Stimulated activated memory B cell treated with anti-CD40 and anti-IgM and Interleukin-4, amounts not matched to agents 10 μg/mL and 1 μg/mL and 100 μg/mL, for 72 hours (primary cell): ENCODE measurements around the gene GTF2E1.
"Not testable (repeated sequence)": the region's sequence is repeated elsewhere in the genome, so short reads cannot be mapped to it uniquely, and the experiment has no call there.

Experiments used
- ATAC-seq: fragments of 150-1000 bp; cut with Tn5 transposase; 2 replicates; pipeline ENCODE4 v1.10.0; 2021
- H3K27ac Mint-ChIP-seq: one replicate; pipeline ENCODE4 v1.8.0; 2022; ENCODE audit warnings: mild to moderate bottlenecking, mixed read lengths
- H3K27me3 Mint-ChIP-seq: one replicate; pipeline ENCODE4 v1.8.0; 2022; ENCODE audit warnings: mixed read lengths
- H3K36me3 Mint-ChIP-seq: one replicate; pipeline ENCODE4 v1.8.0; 2022; ENCODE audit warnings: mixed read lengths
- H3K4me1 Mint-ChIP-seq: one replicate; pipeline ENCODE4 v1.8.0; 2022; ENCODE audit warnings: mixed read lengths
- H3K4me3 Mint-ChIP-seq: one replicate; pipeline ENCODE4 v1.8.0; 2022; ENCODE audit warnings: mild to moderate bottlenecking, moderate library complexity, mixed read lengths
- H3K9me3 Mint-ChIP-seq: one replicate; pipeline ENCODE4 v1.8.0; 2022; ENCODE audit warnings: mixed read lengths

The GTF2E1 gene

GRCh38 chr3:120742849-120743365 is 363 bp downstream of the GTF2E1 start:
- H3K4me1 Mint-ChIP-seq: peaks cover 41% of the 10 kb centered on the region
- no peaks in the 10 kb centered on the region for H3K27me3 Mint-ChIP-seq
- peak overlapping the region; percentile 99 for H3K27ac Mint-ChIP-seq

GRCh38 chr3:120743556-120744195 is 1.1 kb downstream of the GTF2E1 start:
- H3K4me1 Mint-ChIP-seq: peaks cover 41% of the 10 kb centered on the region

More at GRCh38 chr3:120742849-120743365, 363 bp downstream of the GTF2E1 start:
- ATAC-seq: peak; percentile 31
- Mint-ChIP-seq H3K36me3 (peaks cover 4% of the 10 kb centered on the region), H3K9me3 (no peaks in the 10 kb centered on the region), H3K4me3 (peak overlapping the region; percentile 96)

GRCh38 chr3:120745466-120745865 is 2.9 kb downstream of the GTF2E1 start:
- Mint-ChIP-seq H3K9me3 (no peaks in the 10 kb centered on the region), H3K27ac (no peak overlapping the region), H3K4me3 (no peak overlapping the region), H3K36me3 (peaks cover 7% of the 10 kb centered on the region), H3K27me3 (no peaks in the 10 kb centered on the region), H3K4me1 (peaks cover 41% of the 10 kb centered on the region)
- no peak for ATAC-seq

More at GRCh38 chr3:120743556-120744195, 1.1 kb downstream of the GTF2E1 start:
- H3K9me3 Mint-ChIP-seq: no peaks in the 10 kb centered on the region
- no peak for ATAC-seq
- H3K27me3 Mint-ChIP-seq: no peaks in the 10 kb centered on the region
- H3K36me3 Mint-ChIP-seq: peaks cover 4% of the 10 kb centered on the region
- H3K27ac Mint-ChIP-seq: peak overlapping the region; percentile 99
- H3K4me3 Mint-ChIP-seq: peak overlapping the region; percentile 96

- Mint-ChIP-seq H3K36me3 (peaks cover 43% of the 10 kb centered on the region), H3K27ac (no peak overlapping the region), H3K4me3 (no peak overlapping the region), H3K9me3 (peaks cover 2% of the 10 kb centered on the region), H3K27me3 (no peaks in the 10 kb centered on the region), H3K4me1 (peaks cover 24% of the 10 kb centered on the region)
- ATAC-seq: no peak
Measured at GRCh38 chr3:120749843-120750242, 7.3 kb downstream of the GTF2E1 start.

- H3K36me3 Mint-ChIP-seq: peaks cover 57% of the 10 kb centered on the region
- H3K4me1 Mint-ChIP-seq: peaks cover 17% of the 10 kb centered on the region
- no peaks in the 10 kb centered on the region for H3K27me3 Mint-ChIP-seq
- ATAC-seq: no peak
- no peak overlapping the region for H3K27ac Mint-ChIP-seq
- peaks cover 5% of the 10 kb centered on the region for H3K9me3 Mint-ChIP-seq
- H3K4me3 Mint-ChIP-seq: no peak overlapping the region
Measured at GRCh38 chr3:120752230-120752629, 9.7 kb downstream of the GTF2E1 start.

- peaks cover 59% of the 10 kb centered on the region for H3K36me3 Mint-ChIP-seq
- peaks cover 17% of the 10 kb centered on the region for H3K4me1 Mint-ChIP-seq
- no peaks in the 10 kb centered on the region for H3K27me3 Mint-ChIP-seq
- H3K4me3 Mint-ChIP-seq: no peak overlapping the region
- ATAC-seq: no peak
- H3K27ac Mint-ChIP-seq: no peak overlapping the region
- H3K9me3 Mint-ChIP-seq: peaks cover 5% of the 10 kb centered on the region
Measured at GRCh38 chr3:120752865-120753264, 10.3 kb downstream of the GTF2E1 start.

GRCh38 chr3:120753810-120754209 is 11.3 kb downstream of the GTF2E1 start:
- no peaks in the 10 kb centered on the region for H3K27me3 Mint-ChIP-seq
- no peak overlapping the region for H3K27ac Mint-ChIP-seq
- H3K9me3 Mint-ChIP-seq: peaks cover 5% of the 10 kb centered on the region
- no peak overlapping the region for H3K4me3 Mint-ChIP-seq
- no peak for ATAC-seq
- peaks cover 19% of the 10 kb centered on the region for H3K4me1 Mint-ChIP-seq
- peaks cover 69% of the 10 kb centered on the region for H3K36me3 Mint-ChIP-seq

- no peak overlapping the region for H3K27ac Mint-ChIP-seq
- no peak overlapping the region for H3K4me3 Mint-ChIP-seq
- H3K27me3 Mint-ChIP-seq: no peaks in the 10 kb centered on the region
- no peak for ATAC-seq
- H3K36me3 Mint-ChIP-seq: peaks cover 81% of the 10 kb centered on the region
- H3K9me3 Mint-ChIP-seq: peaks cover 5% of the 10 kb centered on the region
- H3K4me1 Mint-ChIP-seq: peaks cover 42% of the 10 kb centered on the region
Measured at GRCh38 chr3:120756061-120756460, 13.5 kb downstream of the GTF2E1 start.

GRCh38 chr3:120758551-120758950 is 16.0 kb downstream of the GTF2E1 start:
- peaks cover 51% of the 10 kb centered on the region for H3K4me1 Mint-ChIP-seq
- not testable (repeated sequence) for ATAC-seq, H3K4me3 Mint-ChIP-seq

GRCh38 chr3:120762615-120763014 is 20.1 kb downstream of the GTF2E1 start:
- Mint-ChIP-seq H3K36me3 (peaks cover 47% of the 10 kb centered on the region), H3K4me3 (no peak overlapping the region), H3K4me1 (peaks cover 77% of the 10 kb centered on the region), H3K27me3 (no peaks in the 10 kb centered on the region), H3K27ac (no peak overlapping the region), H3K9me3 (no peaks in the 10 kb centered on the region)
- no peak for ATAC-seq

More at GRCh38 chr3:120758551-120758950, 16.0 kb downstream of the GTF2E1 start:
- H3K27me3 Mint-ChIP-seq, H3K9me3 Mint-ChIP-seq, H3K27ac Mint-ChIP-seq: not testable (repeated sequence)
- H3K36me3 Mint-ChIP-seq: peaks cover 69% of the 10 kb centered on the region

- peaks cover 84% of the 10 kb centered on the region for H3K4me1 Mint-ChIP-seq
Measured at GRCh38 chr3:120763601-120764000, 21.1 kb downstream of the GTF2E1 start.

GRCh38 chr3:120764206-120764605 is 21.7 kb downstream of the GTF2E1 start:
- peaks cover 39% of the 10 kb centered on the region for H3K36me3 Mint-ChIP-seq
- H3K4me1 Mint-ChIP-seq: peaks cover 78% of the 10 kb centered on the region
- no peak for ATAC-seq
- no peaks in the 10 kb centered on the region for H3K27me3 Mint-ChIP-seq
- H3K9me3 Mint-ChIP-seq: no peaks in the 10 kb centered on the region
- no peak overlapping the region for H3K27ac Mint-ChIP-seq
- no peak overlapping the region for H3K4me3 Mint-ChIP-seq

More at GRCh38 chr3:120763601-120764000, 21.1 kb downstream of the GTF2E1 start:
- Mint-ChIP-seq H3K27ac (no peak overlapping the region), H3K27me3 (no peaks in the 10 kb centered on the region), H3K9me3 (no peaks in the 10 kb centered on the region), H3K36me3 (peaks cover 45% of the 10 kb centered on the region), H3K4me3 (no peak overlapping the region)
- peak; percentile 62 for ATAC-seq

- Mint-ChIP-seq H3K4me3 (no peak overlapping the region), H3K27ac (no peak overlapping the region), H3K36me3 (peaks cover 25% of the 10 kb centered on the region), H3K9me3 (no peaks in the 10 kb centered on the region), H3K27me3 (no peaks in the 10 kb centered on the region), H3K4me1 (peaks cover 60% of the 10 kb centered on the region)
- ATAC-seq: no peak
Measured at GRCh38 chr3:120765830-120766493, 23.4 kb downstream of the GTF2E1 start.

- peaks cover 19% of the 10 kb centered on the region for H3K36me3 Mint-ChIP-seq
- H3K27ac Mint-ChIP-seq: no peak overlapping the region
- no peaks in the 10 kb centered on the region for H3K27me3 Mint-ChIP-seq
- H3K4me1 Mint-ChIP-seq: peaks cover 54% of the 10 kb centered on the region
- H3K9me3 Mint-ChIP-seq: no peaks in the 10 kb centered on the region
- no peak for ATAC-seq
- H3K4me3 Mint-ChIP-seq: no peak overlapping the region
Measured at GRCh38 chr3:120766576-120766975, 24.0 kb downstream of the GTF2E1 start.

- Mint-ChIP-seq H3K9me3 (no peaks in the 10 kb centered on the region), H3K27me3 (no peaks in the 10 kb centered on the region), H3K27ac (no peak overlapping the region), H3K4me3 (no peak overlapping the region), H3K4me1 (peaks cover 49% of the 10 kb centered on the region), H3K36me3 (peaks cover 15% of the 10 kb centered on the region)
- no peak for ATAC-seq
Measured at GRCh38 chr3:120767106-120767505, 24.6 kb downstream of the GTF2E1 start.

- H3K27me3 Mint-ChIP-seq: no peaks in the 10 kb centered on the region
- peaks cover 16% of the 10 kb centered on the region for H3K36me3 Mint-ChIP-seq
- peaks cover 29% of the 10 kb centered on the region for H3K4me1 Mint-ChIP-seq
- no peak overlapping the region for H3K27ac Mint-ChIP-seq
- no peaks in the 10 kb centered on the region for H3K9me3 Mint-ChIP-seq
- no peak overlapping the region for H3K4me3 Mint-ChIP-seq
- ATAC-seq: no peak
Measured at GRCh38 chr3:120769436-120769835, 26.9 kb downstream of the GTF2E1 start.
